GM06990 (cell line): ENCODE measurements around the gene AUNIP.

ENCODE experiments used
- DNase-seq: peaks from one replicate; pipeline ENCODE4 v3.0.0-alpha.2; 2011; ENCODE audit not compliant: insufficient read length; ENCODE audit errors: extremely low read depth
- H3K27me3 ChIP-seq: replicated peaks from 2 replicates; pipeline ENCODE4 v1.6.0; 2011; ENCODE audit warnings: low read length; ENCODE audit not compliant: control insufficient read depth, insufficient read depth
- H3K36me3 ChIP-seq: 2 replicates; pipeline ENCODE4 v1.5.1; 2011; ENCODE audit warnings: low read length; ENCODE audit not compliant: control insufficient read depth, insufficient read depth
- H3K4me3 ChIP-seq: replicated peaks from 2 replicates; pipeline ENCODE4 v1.5.1; 2011; ENCODE audit warnings: low read depth, mild to moderate bottlenecking, control low read depth, low read length
- TF ChIP-seq, protein P1 (sequence below): IDR thresholded peaks from 2 replicates; pipeline ENCODE4 v1.5.1; 2011; ENCODE audit warnings: low read length, control low read depth, mild to moderate bottlenecking, inconsistent platforms; ENCODE audit not compliant: insufficient read depth, poor library complexity, severe bottlenecking

AUNIP gene

GRCh38 chr1:25899792-25900191 is 40.5 kb upstream of the AUNIP start:
- Histone ChIP-seq H3K27me3 (no peaks in the 10 kb centered on the region), H3K36me3 (peaks cover 6% of the 10 kb centered on the region), H3K4me3 (no peak overlapping the region)
- TF ChIP-seq, protein P1, sequence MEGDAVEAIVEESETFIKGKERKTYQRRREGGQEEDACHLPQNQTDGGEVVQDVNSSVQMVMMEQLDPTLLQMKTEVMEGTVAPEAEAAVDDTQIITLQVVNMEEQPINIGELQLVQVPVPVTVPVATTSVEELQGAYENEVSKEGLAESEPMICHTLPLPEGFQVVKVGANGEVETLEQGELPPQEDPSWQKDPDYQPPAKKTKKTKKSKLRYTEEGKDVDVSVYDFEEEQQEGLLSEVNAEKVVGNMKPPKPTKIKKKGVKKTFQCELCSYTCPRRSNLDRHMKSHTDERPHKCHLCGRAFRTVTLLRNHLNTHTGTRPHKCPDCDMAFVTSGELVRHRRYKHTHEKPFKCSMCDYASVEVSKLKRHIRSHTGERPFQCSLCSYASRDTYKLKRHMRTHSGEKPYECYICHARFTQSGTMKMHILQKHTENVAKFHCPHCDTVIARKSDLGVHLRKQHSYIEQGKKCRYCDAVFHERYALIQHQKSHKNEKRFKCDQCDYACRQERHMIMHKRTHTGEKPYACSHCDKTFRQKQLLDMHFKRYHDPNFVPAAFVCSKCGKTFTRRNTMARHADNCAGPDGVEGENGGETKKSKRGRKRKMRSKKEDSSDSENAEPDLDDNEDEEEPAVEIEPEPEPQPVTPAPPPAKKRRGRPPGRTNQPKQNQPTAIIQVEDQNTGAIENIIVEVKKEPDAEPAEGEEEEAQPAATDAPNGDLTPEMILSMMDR = no peak
- no peak for DNase-seq

GRCh38 chr1:25898223-25899015 is 39.2 kb upstream of the AUNIP start:
- H3K4me3 ChIP-seq = no peak overlapping the region
- TF ChIP-seq, protein P1 = no peak

DNA sequence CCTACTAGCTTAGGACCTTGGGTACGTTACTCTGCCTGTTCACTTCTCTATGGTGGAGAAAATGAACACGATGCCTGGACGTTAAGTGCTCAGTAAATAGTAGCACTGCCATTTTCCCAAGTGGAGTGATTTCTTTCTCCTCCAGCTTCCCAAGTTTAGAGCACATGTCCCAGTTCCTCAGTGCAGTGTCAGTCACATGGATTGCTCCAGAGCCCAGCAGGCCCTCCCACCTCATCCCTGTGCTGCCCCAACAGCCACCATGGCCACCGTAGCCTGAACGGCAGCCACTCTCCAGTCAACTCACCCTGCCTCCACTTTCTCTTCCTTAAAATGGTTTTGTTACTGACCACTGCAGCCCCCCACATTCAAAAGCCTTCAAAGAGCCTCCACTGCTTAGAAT is 38.5 kb upstream of the AUNIP start:
- Histone ChIP-seq H3K4me3 (no peak overlapping the region), H3K27me3 (no peaks in the 10 kb centered on the region), H3K36me3 (peaks cover 6% of the 10 kb centered on the region)
- DNase-seq = no peak
- TF ChIP-seq, protein P1 = no peak

More at GRCh38 chr1:25898223-25899015, 39.2 kb upstream of the AUNIP start:
- H3K27me3 ChIP-seq = no peaks in the 10 kb centered on the region
- no peak for DNase-seq
- H3K36me3 ChIP-seq = peaks cover 6% of the 10 kb centered on the region

DNA sequence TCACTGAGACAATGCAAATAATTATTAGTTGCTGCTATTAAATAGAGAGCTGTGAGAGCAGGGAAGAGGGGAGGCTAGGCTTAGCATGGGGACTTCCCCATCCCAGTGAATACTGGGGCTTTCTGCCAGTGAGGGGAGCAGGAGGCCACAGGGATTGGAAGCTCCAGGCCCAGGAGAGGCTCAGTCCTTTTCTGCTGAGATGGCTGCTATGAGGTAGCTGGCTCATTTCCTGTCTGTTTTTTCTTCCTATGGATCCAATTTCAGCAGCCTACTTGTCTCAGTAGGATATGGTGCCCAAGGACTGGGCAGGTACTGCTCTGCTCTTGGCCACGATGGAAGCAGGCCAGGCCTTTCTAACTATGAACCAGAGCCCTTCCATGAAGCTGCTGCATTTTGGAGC is 37.0 kb upstream of the AUNIP start:
- no peak for DNase-seq
- Histone ChIP-seq H3K36me3 (peaks cover 2% of the 10 kb centered on the region), H3K27me3 (no peaks in the 10 kb centered on the region), H3K4me3 (no peak overlapping the region)
- TF ChIP-seq, protein P1 = no peak

DNA sequence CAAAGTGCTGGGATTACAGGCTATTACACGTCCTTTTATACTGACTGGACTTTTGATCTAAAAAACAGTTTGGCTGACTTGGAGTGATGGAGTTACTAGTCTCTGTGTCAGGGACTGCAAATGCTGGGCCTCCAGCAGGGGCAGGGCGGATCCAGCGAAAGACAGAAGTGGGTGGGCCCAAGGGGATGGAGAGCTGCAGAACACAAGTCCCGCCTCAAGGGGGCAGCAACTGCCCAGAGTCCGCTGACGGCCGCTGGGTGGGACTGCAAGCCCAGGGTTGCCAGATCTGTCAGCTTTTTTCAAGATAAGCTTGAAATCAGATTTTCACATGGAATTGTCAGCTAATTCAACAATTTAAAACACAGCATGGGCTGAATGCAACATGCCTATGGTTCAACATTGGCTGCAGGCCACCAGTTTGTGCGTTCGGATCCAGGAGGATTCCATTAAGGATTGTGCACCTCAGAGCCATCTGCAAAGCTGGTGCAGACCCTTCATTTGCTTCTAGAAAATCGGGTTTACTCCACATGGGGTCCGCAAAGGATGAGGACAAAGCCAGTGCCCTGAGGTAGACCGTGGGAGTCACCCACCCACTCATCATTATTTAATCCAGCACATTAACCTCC is 36.2 kb upstream of the AUNIP start:
- peak; percentile 87 for DNase-seq
- TF ChIP-seq, protein P1 = peak; percentile 95
- H3K27me3 ChIP-seq = no peaks in the 10 kb centered on the region
- peaks cover 2% of the 10 kb centered on the region for H3K36me3 ChIP-seq
- no peak overlapping the region for H3K4me3 ChIP-seq

- Histone ChIP-seq H3K36me3 (no peaks in the 10 kb centered on the region; the same call in 1 of the 2 replicates), H3K4me3 (no peak overlapping the region), H3K27me3 (no peaks in the 10 kb centered on the region)
- no peak for DNase-seq
- TF ChIP-seq, protein P1 = no peak
Observed at GRCh38 chr1:25893116-25893515, 33.9 kb upstream of the AUNIP start.
